AG04450 (cell line): Measurements from ENCODE around the gene GARNL3. TPM values are rescaled to one million over a fixed set of nuclear protein-coding genes. Genes with fewer than 3 reads are reported as not detected.

Experiments
- CTCF ChIA-PET: fragments of 300-600, 350-600 bp; formaldehyde crosslinking; extraction: SDS; loops from one replicate; lab custom pipeline; 2022; ENCODE audit warnings: antibody characterized with exemption, inconsistent platforms; lab: Charles Lee
- POLR2A ChIA-PET: fragments of 350-600 bp; formaldehyde crosslinking; extraction: SDS; loops from one replicate; lab custom pipeline; 2021; ENCODE audit warnings: antibody characterized with exemption, inconsistent platforms; lab: Yijun Ruan, JAX
- DNase-seq: peaks from one replicate; pipeline ENCODE4 v3.0.0-alpha.2; 2011; ENCODE audit warnings: low read depth, low spot score
- H3K27ac ChIP-seq: one replicate; pipeline ENCODE4 v1.5.1; 2012; ENCODE audit warnings: low read depth, low read length, control low read depth
- H3K27me3 ChIP-seq: one replicate; pipeline ENCODE4 v1.6.0; 2012; ENCODE audit warnings: low read length; ENCODE audit not compliant: control insufficient read depth, insufficient read depth
- H3K4me3 ChIP-seq: 2 replicates; pipeline ENCODE4 v1.5.1; 2011; ENCODE audit warnings: mild to moderate bottlenecking, low read depth, low read length, control low read depth
- H3K9me3 ChIP-seq: 2 replicates; pipeline ENCODE4 v1.5.1; 2012; ENCODE audit warnings: low read length; ENCODE audit not compliant: control insufficient read depth, insufficient read depth
- polyA plus RNA-seq: library from polyadenylated mRNA; depleted of rRNA; stranded (reverse); fragments of >200 nt; gene quantifications from 2 replicates; pipeline ENCODE4 v1.2.3, GENCODE V29; 2011; rRNA removed
- TF ChIP-seq, protein P1 (sequence below): IDR thresholded peaks from 2 replicates; pipeline ENCODE4 v1.5.1; 2011; ENCODE audit warnings: low read depth, low read length, control low read depth, inconsistent platforms

The GARNL3 gene
- polyA plus RNA-seq, 1 experiment, result 2.7 TPM

DNA sequence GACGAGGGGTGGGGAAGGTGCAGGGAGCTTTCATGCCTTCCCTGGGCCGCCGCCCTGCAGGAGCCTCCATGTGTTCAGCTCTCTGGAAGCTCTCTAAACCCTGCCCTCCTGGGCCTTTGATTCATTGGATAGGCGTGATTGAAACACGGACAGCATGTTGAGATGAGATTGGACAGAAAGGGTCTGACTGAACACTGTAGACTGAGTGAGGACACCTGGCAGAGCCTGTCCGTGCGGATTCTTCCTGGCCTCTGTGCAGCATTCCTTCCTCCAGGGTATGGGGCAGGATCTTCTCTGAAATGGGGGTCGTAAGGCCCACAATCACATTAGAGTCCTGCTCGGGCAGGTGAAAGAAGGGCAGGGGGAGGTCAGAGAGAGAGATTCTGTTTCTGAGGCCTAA is 173.8 kb downstream of the GARNL3 start:
- Histone ChIP-seq H3K9me3 (peaks cover 9% of the 10 kb centered on the region), H3K4me3 (no peak overlapping the region), H3K27ac (no peak overlapping the region), H3K27me3 (no peaks in the 10 kb centered on the region)
- no peak for DNase-seq
- CTCF ChIA-PET, result no interaction called here
- POLR2A ChIA-PET, result interaction anchor here (0.6 kb wide), 1 partner anchor 563 kb away, joined by 3 read pairs; no protein-coding TSS in a partner anchor
- TF ChIP-seq, protein P1, sequence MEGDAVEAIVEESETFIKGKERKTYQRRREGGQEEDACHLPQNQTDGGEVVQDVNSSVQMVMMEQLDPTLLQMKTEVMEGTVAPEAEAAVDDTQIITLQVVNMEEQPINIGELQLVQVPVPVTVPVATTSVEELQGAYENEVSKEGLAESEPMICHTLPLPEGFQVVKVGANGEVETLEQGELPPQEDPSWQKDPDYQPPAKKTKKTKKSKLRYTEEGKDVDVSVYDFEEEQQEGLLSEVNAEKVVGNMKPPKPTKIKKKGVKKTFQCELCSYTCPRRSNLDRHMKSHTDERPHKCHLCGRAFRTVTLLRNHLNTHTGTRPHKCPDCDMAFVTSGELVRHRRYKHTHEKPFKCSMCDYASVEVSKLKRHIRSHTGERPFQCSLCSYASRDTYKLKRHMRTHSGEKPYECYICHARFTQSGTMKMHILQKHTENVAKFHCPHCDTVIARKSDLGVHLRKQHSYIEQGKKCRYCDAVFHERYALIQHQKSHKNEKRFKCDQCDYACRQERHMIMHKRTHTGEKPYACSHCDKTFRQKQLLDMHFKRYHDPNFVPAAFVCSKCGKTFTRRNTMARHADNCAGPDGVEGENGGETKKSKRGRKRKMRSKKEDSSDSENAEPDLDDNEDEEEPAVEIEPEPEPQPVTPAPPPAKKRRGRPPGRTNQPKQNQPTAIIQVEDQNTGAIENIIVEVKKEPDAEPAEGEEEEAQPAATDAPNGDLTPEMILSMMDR, result no peak

Other genes starting within 250 kb of the GARNL3 start
- 107 and 108 TPM in 2 replicates for gene ANGPTL2, start 142.1 kb upstream of the GARNL3 start, polyA plus RNA-seq
- 5.4 and 6.3 TPM in 2 replicates for gene SLC2A8, start 132.4 kb downstream of the GARNL3 start, polyA plus RNA-seq
- 5.2 and 5.6 TPM in 2 replicates for gene ZNF79, start 159.6 kb downstream of the GARNL3 start, polyA plus RNA-seq
- gene RPL12, start 186.6 kb downstream of the GARNL3 start, polyA plus RNA-seq, result 2,379 and 2,541 TPM in 2 replicates
- gene LRSAM1, start 186.7 kb downstream of the GARNL3 start, polyA plus RNA-seq, result 3.4 and 4.8 TPM in 2 replicates